Activated CD8-positive, alpha-beta memory T cell treated with anti-CD3 and anti-CD28 coated beads, Interleukin-2, amount 50 U/mL, for 1 hour (primary cell): Measurements from ENCODE around the gene FAM20A.

Source experiments
- DNase-seq: peaks from one replicate; pipeline ENCODE4 v3.0.0-alpha.2; 2020; ENCODE audit errors: extremely low read depth

FAM20A gene

GRCh38 chr17:68610554-68610953 lies 9.4 kb upstream of the FAM20A start:
- no peak for DNase-seq

GRCh38 chr17:68608515-68609130 lies 7.5 kb upstream of the FAM20A start:
- no peak for DNase-seq

GRCh38 chr17:68606451-68607307 lies 5.5 kb upstream of the FAM20A start:
- no peak for DNase-seq

GRCh38 chr17:68605914-68606313 lies 4.7 kb upstream of the FAM20A start:
- DNase-seq, result no peak

GRCh38 chr17:68603656-68604055 lies 2.5 kb upstream of the FAM20A start:
- no peak for DNase-seq

GRCh38 chr17:68603027-68603426 lies 1.9 kb upstream of the FAM20A start:
- no peak for DNase-seq

GRCh38 chr17:68602289-68602688 lies 1.1 kb upstream of the FAM20A start:
- DNase-seq, result no peak

GRCh38 chr17:68601565-68602288 lies 560 bp upstream of the FAM20A start:
- no peak for DNase-seq

- DNase-seq, result no peak
Observed at GRCh38 chr17:68600067-68600930, 868 bp downstream of the FAM20A start.

- no peak for DNase-seq
Observed at GRCh38 chr17:68599552-68600066, 1.6 kb downstream of the FAM20A start.

GRCh38 chr17:68599091-68599490 lies 2.1 kb downstream of the FAM20A start:
- DNase-seq, result no peak

- DNase-seq, result no peak
Observed at GRCh38 chr17:68598545-68598961, 2.6 kb downstream of the FAM20A start.

- DNase-seq, result no peak
Observed at GRCh38 chr17:68598074-68598473, 3.1 kb downstream of the FAM20A start.

GRCh38 chr17:68596411-68596945 lies 4.7 kb downstream of the FAM20A start:
- DNase-seq, result no peak

- DNase-seq, result no peak
Observed at GRCh38 chr17:68595986-68596385, 5.2 kb downstream of the FAM20A start.

GRCh38 chr17:68595496-68595895 lies 5.7 kb downstream of the FAM20A start:
- no peak for DNase-seq

- no peak for DNase-seq
Observed at GRCh38 chr17:68594552-68594951, 6.6 kb downstream of the FAM20A start.

GRCh38 chr17:68592682-68593641 lies 8.2 kb downstream of the FAM20A start:
- DNase-seq, result no peak

- no peak for DNase-seq
Observed at GRCh38 chr17:68592009-68592408, 9.2 kb downstream of the FAM20A start.

- no peak for DNase-seq
Observed at GRCh38 chr17:68591583-68591982, 9.6 kb downstream of the FAM20A start.
